HT1080 (cell line): ENCODE results near the gene AQP12B. TPM values are rescaled to one million over a fixed set of nuclear protein-coding genes. Genes with fewer than 3 reads are reported as not detected.

Experiments used
- DNase-seq: peaks from one replicate; pipeline ENCODE4 v3.0.0-alpha.2; 2015; ENCODE audit warnings: low read depth
- total RNA-seq: library from RNA; depleted of rRNA; stranded (reverse); fragments of >200 nt; shearing (Covaris generic); gene quantifications from 2 replicates; pipeline ENCODE4 v1.2.3, GENCODE V29; 2014

The AQP12B gene
- total RNA-seq, 1 experiment from 2014 or later = not detected

GRCh38 chr2:240717681-240718581 is 35.2 kb upstream of the AQP12B start:
- no peak for DNase-seq

GRCh38 chr2:240717181-240717641 is 34.5 kb upstream of the AQP12B start:
- no peak for DNase-seq

GRCh38 chr2:240716130-240716798 is 33.6 kb upstream of the AQP12B start:
- no peak for DNase-seq

GRCh38 chr2:240714747-240715725 is 32.4 kb upstream of the AQP12B start:
- no peak for DNase-seq

GRCh38 chr2:240713928-240714746 is 31.5 kb upstream of the AQP12B start:
- DNase-seq = no peak

GRCh38 chr2:240713071-240713927 is 30.6 kb upstream of the AQP12B start:
- DNase-seq = no peak

- no peak for DNase-seq
These were observed 29.4 kb upstream of the AQP12B start for GRCh38 chr2:240712121-240712520.

GRCh38 chr2:240711701-240712100 is 29.0 kb upstream of the AQP12B start:
- no peak for DNase-seq

GRCh38 chr2:240711296-240711695 is 28.6 kb upstream of the AQP12B start:
- DNase-seq = no peak

- DNase-seq = peak; percentile 23
These were observed 25.8 kb upstream of the AQP12B start for GRCh38 chr2:240708457-240708856.

- no peak for DNase-seq
These were observed 25.1 kb upstream of the AQP12B start for GRCh38 chr2:240707821-240708220.

GRCh38 chr2:240707043-240707756 is 24.5 kb upstream of the AQP12B start:
- DNase-seq = no peak

GRCh38 chr2:240705204-240705791 is 22.6 kb upstream of the AQP12B start:
- no peak for DNase-seq

GRCh38 chr2:240704651-240705050 is 22.0 kb upstream of the AQP12B start:
- no peak for DNase-seq

- no peak for DNase-seq
These were observed 21.0 kb upstream of the AQP12B start for GRCh38 chr2:240703417-240704341.

GRCh38 chr2:240702640-240703011 is 19.9 kb upstream of the AQP12B start:
- no peak for DNase-seq
